GM21576 (cell line): ENCODE results near the gene IFNE.
A peak's percentile ranks its signal among the peaks of the same experiment; 100 is the strongest.
"Not testable (repeated sequence)": the region's sequence is repeated elsewhere in the genome, so short reads cannot be mapped to it uniquely, and the experiment has no call there.

Experiments
- ATAC-seq: cut with Tn5 transposase; IDR thresholded peaks from one replicate; pipeline ENCODE4 v1.9.1; 2021; ENCODE audit warnings: mild to moderate bottlenecking, moderate library complexity; ENCODE audit not compliant: unreplicated experiment

Gene IFNE

GRCh38 chr9:21499912-21500311 is 17.8 kb upstream of the IFNE start:
- ATAC-seq = no peak

- no peak for ATAC-seq
Observed at GRCh38 chr9:21491756-21492155, 9.6 kb upstream of the IFNE start.

GRCh38 chr9:21481470-21482056 is 550 bp downstream of the IFNE start:
- ATAC-seq = no peak

GRCh38 chr9:21479152-21479702 is 2.9 kb downstream of the IFNE start:
- ATAC-seq = no peak

GRCh38 chr9:21477466-21477865 is 4.6 kb downstream of the IFNE start:
- no peak for ATAC-seq

- ATAC-seq = no peak
Observed at GRCh38 chr9:21473236-21473635, 8.9 kb downstream of the IFNE start.

- no peak for ATAC-seq
Observed at GRCh38 chr9:21470126-21470525, 12.0 kb downstream of the IFNE start.

GRCh38 chr9:21465859-21466518 is 16.1 kb downstream of the IFNE start:
- ATAC-seq = peak; percentile 75

- ATAC-seq = no peak
Observed at GRCh38 chr9:21465138-21465537, 17.0 kb downstream of the IFNE start.

- ATAC-seq = no peak
Observed at GRCh38 chr9:21461377-21461776, 20.7 kb downstream of the IFNE start.

GRCh38 chr9:21455320-21455719 is 26.8 kb downstream of the IFNE start:
- no peak for ATAC-seq

GRCh38 chr9:21454149-21454548 is 28.0 kb downstream of the IFNE start:
- ATAC-seq = no peak

- no peak for ATAC-seq
Observed at GRCh38 chr9:21452681-21453080, 29.4 kb downstream of the IFNE start.

- no peak for ATAC-seq
Observed at GRCh38 chr9:21450733-21451394, 31.2 kb downstream of the IFNE start.

- ATAC-seq = not testable (repeated sequence)
Observed at GRCh38 chr9:21449312-21449711, 32.8 kb downstream of the IFNE start.

- peak; percentile 94 for ATAC-seq
Observed at GRCh38 chr9:21443849-21444625, 38.1 kb downstream of the IFNE start.

- no peak for ATAC-seq
Observed at GRCh38 chr9:21440139-21440538, 42.0 kb downstream of the IFNE start, which contains the start of gene IFNA1. TSS of gene IFNA1 (plus strand) at chr9:21440439. CDS start at chr9:21440508, 69 bp downstream.

- not testable (repeated sequence) for ATAC-seq
Observed at GRCh38 chr9:21435015-21435383, 47.1 kb downstream of the IFNE start.

GRCh38 chr9:21434202-21435014 is 47.7 kb downstream of the IFNE start:
- ATAC-seq = no peak

- ATAC-seq = peak; percentile 58
Observed at GRCh38 chr9:21432672-21433425, 49.3 kb downstream of the IFNE start.
